AG10803 (cell line): ENCODE measurements around the gene NEK7.
"Not testable (repeated sequence)": the region's sequence is repeated elsewhere in the genome, so short reads cannot be mapped to it uniquely, and the experiment has no call there.

ENCODE experiments used
- DNase-seq: peaks from one replicate; pipeline ENCODE4 v3.0.0; 2010; ENCODE audit warnings: low read depth
- H3K4me3 ChIP-seq: 2 replicates; pipeline ENCODE4 v1.5.1; 2011; ENCODE audit warnings: mild to moderate bottlenecking, low read length, control low read depth
- TF ChIP-seq, protein P1 (sequence below): conservative IDR thresholded peaks from 2 replicates; pipeline ENCODE4 v1.5.1; 2011; ENCODE audit warnings: mild to moderate bottlenecking, low read length, control low read depth, inconsistent platforms

The NEK7 gene

DNA sequence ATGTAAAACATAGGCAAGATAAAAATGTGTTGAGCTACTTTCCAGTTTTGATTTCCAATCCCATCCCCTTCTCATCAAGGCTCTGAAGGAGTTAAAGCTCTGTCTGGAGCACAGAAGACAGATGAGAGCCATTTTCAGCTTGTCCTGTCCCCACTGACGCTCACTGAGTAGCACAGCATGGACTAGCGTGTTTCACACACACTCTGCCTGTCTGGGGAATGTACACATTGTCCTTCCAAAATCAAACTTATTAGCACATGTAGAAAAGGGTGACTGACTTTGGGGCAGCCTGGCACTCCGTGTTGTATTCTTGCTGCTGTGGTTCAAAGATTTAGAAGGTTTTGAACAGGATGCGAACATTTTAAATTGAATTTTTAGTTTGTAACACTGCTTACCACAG lies 139.2 kb downstream of the NEK7 start:
- TF ChIP-seq, protein P1, sequence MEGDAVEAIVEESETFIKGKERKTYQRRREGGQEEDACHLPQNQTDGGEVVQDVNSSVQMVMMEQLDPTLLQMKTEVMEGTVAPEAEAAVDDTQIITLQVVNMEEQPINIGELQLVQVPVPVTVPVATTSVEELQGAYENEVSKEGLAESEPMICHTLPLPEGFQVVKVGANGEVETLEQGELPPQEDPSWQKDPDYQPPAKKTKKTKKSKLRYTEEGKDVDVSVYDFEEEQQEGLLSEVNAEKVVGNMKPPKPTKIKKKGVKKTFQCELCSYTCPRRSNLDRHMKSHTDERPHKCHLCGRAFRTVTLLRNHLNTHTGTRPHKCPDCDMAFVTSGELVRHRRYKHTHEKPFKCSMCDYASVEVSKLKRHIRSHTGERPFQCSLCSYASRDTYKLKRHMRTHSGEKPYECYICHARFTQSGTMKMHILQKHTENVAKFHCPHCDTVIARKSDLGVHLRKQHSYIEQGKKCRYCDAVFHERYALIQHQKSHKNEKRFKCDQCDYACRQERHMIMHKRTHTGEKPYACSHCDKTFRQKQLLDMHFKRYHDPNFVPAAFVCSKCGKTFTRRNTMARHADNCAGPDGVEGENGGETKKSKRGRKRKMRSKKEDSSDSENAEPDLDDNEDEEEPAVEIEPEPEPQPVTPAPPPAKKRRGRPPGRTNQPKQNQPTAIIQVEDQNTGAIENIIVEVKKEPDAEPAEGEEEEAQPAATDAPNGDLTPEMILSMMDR = no peak
- H3K4me3 ChIP-seq = no peak overlapping the region
- DNase-seq = no peak

DNA sequence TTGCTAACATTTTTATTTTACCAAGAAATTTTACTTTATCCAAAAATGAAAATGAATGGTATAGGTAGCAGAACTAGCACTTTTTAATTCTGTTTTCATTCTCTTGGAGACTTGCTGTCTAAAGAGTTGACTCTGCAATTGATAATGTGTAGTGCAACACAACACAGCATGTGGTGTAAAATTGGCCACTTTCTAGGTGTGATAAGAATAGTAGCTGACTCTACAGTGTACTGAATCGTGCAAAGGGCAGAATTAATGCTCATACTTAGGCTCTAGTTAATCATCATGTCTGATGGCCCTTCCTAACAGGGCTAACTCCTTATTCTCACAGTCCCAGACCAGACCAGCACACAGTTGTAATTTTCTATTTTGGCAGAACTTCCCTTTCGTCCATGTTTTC lies 140.5 kb downstream of the NEK7 start:
- H3K4me3 ChIP-seq = no peak overlapping the region
- TF ChIP-seq, protein P1 = no peak
- DNase-seq = no peak

DNA sequence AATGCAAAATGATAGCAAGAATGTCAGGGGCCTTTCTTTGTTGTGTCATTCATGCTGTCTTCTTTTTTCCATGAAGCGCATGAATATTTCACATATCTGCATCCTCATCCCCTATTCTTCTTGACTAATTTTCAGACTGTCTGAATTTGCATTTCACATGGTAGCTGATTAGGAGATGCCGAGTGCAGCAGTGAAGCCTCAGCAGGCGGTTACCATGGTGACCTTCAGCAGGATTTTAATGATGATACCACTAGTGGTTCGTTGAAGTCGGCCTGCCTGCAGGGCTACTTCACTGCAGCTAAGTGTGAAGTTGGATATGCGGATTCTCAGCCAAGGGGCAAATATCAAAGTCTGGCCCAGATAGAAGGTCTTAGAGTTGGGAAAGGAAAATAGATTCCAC lies 141.8 kb downstream of the NEK7 start:
- H3K4me3 ChIP-seq = no peak overlapping the region
- DNase-seq = no peak
- TF ChIP-seq, protein P1 = no peak

DNA sequence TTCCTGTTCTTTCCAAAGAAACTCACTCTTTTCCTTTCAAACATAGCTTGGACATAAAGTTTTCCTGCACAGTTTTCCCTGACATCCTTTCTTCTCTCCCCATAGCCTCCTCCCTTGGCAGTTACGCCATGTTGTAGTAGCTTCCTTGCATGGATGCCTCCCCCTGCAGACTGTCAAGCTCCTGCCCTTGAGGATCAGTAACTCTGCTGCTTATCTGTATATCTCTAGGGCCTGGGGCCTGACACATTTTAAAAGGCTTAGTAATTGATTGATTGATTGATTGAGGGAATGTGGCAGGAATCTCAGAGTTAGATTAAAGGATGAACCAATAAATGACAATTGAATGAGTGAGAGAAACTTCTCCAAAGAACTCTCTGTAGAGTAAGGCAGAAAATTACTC lies 143.7 kb downstream of the NEK7 start:
- DNase-seq = no peak
- TF ChIP-seq, protein P1 = no peak
- no peak overlapping the region for H3K4me3 ChIP-seq

DNA sequence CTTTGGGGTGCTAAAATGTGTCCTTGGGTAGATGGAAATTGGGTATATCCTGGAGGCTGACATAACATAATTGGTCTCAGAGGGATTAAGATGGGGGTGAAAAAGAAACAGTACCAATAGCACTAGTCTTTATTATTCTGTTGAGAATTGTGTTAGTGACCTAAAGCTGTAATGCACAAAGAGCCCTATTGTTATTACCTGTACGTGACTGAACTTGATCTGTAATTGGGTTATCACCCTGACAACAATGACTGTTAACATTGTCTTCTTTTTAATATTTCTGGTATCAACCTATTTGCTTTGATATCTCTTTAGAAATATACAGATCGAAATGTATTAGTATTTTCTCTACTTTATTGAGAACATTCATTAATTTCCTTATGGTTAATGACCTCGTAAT lies 147.6 kb downstream of the NEK7 start:
- no peak for DNase-seq
- H3K4me3 ChIP-seq = no peak overlapping the region
- TF ChIP-seq, protein P1 = no peak

DNA sequence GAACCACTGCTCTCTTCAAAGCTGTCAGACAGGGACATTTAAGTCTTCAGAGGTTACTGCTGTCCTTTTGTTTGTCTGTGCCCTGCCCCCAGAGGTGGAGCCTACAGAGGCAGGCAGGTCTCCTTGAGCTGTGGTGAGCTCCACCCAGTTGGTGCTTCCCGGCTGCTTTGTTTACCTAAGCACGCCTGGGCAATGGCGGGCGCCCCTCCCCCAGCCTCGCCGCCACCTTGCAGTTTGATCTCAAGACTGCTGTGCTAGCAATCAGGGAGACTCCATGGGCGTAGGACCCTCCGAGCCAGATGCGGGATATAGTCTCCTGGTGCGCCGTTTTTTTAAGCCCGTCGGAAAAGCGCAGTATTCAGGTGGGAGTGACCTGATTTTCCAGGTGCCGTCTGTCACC lies 158.0 kb downstream of the NEK7 start:
- not testable (repeated sequence) for DNase-seq, H3K4me3 ChIP-seq

DNA sequence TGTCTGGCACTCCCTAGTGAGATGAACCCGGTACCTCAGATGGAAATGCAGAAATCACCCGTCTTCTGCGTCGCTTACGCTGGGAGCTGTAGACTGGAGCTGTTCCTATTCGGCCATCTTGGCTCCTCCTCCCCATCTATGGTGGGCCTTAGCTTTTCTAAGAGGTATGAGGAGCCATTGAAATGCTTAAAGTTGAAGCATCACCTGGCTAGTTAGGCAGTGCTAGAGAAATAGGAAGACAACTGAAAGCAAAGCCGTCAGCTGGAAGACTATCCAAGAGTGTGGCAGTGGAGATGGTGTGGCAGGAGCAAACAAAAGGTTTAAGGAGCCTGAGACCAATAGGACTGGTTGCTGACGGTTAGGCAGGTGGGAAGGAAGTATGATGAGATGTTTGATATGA lies 158.5 kb downstream of the NEK7 start:
- H3K4me3 ChIP-seq, DNase-seq: not testable (repeated sequence)

DNA sequence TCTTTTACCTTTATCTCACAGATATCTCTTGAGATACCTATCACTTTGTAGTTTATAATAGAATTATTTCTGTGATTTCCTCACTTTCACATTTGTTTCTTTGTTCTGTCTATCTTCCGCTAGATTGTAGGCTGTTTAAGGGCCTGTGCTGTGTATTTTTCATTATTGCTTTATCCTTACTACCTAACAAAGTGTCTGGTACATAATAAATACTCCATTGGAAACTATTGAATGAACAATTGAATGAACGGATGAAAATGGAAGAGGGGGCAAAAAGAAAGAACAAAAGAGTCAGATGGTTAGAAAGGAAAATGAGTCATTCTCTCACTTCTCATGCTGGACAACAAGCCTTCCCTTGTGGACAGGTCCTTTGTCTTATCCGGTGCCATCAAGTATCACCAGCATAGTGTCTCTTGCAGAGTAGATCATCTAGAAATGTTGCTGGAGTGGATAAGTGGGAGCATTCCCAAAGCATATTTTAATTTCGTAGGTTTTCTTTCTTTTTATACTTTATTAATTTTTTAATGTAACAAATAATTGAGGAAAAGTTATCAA lies 159.8 kb downstream of the NEK7 start:
- TF ChIP-seq, protein P1 = no peak
- H3K4me3 ChIP-seq = no peak overlapping the region
- no peak for DNase-seq
